NCI-H1092 (cell line): ENCODE results near the gene KMT5B.

Source experiments
- DNase-seq: peaks from one replicate; lab custom pipeline; 2025; lab: John Stamatoyannopoulos, UW

KMT5B gene

DNA sequence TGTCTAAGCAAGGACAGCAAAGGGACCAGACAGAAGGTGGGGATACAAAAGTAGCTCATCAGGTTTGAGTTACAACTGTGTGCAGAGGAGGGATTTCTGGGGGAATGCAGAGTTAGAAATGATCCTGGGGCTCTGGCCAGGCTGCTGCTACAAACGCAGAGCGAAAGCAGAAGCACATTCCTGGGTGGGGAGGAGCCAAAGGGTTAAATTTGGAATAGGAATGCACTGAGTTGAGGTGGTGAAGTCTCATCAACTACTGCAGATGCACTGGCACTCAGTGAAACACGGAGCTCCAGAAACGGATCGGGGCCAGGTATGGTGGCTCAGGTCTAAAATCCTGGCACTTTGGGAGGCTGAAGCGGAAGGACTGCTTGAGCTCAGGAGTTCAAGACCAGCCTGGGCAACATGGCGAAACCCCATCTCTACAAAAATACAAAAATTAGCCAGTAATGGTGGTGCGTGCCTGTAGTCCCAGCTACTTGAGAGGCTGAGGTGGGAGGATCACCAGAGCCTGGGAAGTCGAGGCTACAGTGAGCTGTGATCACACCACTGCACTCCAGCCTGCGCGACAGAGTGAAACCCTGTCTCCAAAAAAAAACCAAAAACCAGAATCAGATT is 95.1 kb downstream of the KMT5B start:
- DNase-seq, result no peak

GRCh38 chr11:68116974-68117373 is 96.1 kb downstream of the KMT5B start:
- DNase-seq, result no peak

- no peak for DNase-seq
Observed at GRCh38 chr11:68116126-68116525, 97.0 kb downstream of the KMT5B start.

GRCh38 chr11:68115285-68115684 is 97.8 kb downstream of the KMT5B start:
- DNase-seq, result no peak

DNA sequence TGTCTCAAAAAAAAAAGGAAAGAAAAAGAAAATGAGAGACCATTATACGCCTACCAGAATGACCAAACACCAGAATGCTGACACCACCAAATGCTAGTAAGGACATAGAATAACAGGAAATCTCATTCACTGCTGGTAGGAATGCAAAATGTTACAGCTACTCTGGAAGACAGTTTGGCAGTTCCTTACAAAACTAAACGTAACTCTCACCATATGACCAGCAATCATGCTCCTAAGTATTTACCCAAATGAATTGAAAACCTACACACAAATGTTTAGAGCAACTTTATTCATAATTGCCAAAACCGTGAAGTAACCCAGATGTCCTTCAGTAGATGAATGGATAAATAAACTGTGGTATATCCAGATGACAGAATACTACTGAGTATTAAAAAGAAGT is 99.1 kb downstream of the KMT5B start:
- DNase-seq, result no peak

GRCh38 chr11:68107689-68108088 is 105.4 kb downstream of the KMT5B start:
- no peak for DNase-seq

GRCh38 chr11:68106165-68106940 is 106.7 kb downstream of the KMT5B start:
- DNase-seq, result no peak
